ENCODE measurements around the gene TNFSF12. TPM values are rescaled to one million over a fixed set of nuclear protein-coding genes. Genes with fewer than 3 reads are reported as not detected.

The TNFSF12 gene
- polyA plus RNA-seq, 1 experiment = 49.5 TPM

DNA sequence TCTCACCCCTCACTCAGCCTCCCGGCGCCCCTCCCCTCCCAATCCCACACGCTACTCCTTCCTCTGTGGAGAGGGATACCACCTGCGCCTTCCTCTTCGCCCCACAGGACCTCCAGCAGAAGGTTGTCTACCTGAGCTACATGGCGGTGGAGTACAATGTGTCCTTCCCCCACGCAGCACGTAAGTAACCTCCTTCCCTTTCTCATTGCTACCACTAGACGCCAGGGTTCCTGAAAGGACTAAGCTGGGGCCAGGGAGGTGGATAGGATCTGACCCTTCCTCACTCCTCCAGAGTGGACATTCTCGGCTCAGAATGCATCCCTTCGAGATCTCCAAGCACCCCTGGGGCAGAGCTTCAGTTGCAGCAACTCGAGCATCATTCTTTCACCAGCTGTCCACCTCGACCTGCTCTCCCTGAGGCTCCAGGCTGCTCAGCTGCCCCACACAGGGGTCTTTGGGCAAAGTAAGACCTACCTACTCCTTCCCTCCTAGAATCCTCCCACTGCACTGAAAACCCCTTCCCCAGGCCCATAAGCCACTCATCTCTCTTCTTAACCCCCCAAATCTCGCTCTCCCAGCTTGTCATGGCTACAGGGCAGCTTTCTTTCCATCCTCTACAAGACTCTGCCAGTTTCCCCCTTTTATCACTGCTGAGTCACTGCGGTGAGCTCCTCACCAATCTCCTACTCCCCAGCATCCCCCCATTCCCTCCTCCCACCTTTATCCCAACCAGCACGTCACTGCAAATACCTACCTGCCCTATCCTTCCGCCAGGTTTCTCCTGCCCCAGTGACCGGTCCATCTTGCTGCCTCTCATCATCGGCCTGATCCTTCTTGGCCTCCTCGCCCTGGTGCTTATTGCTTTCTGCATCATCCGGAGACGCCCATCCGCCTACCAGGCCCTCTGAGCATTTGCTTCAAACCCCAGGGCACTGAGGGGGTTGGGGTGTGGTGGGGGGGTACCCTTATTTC lies 32.0 kb downstream of the TNFSF12 start:
- ChIA-PET POLR2A (no interaction called here), CTCF (interaction anchor here (0.7 to 2.7 kb wide), 4 partner anchors 9 to 518 kb away, joined by 3 to 22 read pairs (median 4); partner anchors contain the start of gene SOX15)
- H3K4me3 ChIP-seq (ENCODE audit: low read depth, low read length) = no peak overlapping the region

DNA sequence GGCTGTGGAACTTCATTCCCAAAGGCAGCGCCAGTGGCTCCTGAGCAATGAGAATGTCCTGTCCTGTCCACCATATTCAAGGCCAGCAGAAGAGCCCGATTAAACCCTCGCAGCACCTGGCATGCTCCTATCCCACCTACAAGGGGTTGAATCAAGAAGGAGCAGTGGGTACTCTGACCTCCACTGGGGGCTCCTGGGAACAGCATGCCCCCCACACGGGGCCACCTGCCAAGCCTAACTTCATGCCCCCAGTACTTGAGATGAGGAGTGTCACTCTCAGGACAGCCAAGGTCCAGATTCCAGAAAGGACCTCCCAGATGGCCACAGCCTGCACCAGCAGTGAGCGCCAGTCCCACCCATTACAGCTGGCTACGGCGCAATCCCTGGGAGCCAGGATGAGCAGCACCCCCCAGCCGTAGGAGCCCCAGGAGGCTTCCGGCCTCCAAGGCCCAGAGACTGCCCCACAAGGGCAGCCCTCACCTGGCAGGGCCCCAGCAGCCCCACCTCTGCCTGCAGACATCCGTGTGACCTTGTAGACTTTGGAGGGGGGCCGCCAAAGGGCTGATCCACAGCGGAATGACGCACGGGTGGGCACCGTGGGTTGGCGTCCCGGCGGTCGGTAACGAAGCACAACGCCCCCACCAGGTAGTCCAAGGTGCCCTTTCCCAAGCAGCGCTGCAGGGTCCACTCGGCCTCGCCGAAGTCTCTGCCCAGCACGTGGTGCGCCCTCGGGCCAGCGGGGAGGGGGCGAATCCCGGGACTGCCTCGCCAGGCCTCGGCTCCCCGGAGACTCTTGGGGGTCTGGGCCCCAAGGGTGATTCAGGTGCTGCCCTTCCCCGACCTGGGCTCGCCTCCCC lies 33.8 kb downstream of the TNFSF12 start:
- Histone ChIP-seq H3K36me3 (ENCODE audit: control insufficient read depth, insufficient read depth, low read length) (peaks cover 11% of the 10 kb centered on the region), H3K27me3 (ENCODE audit: control insufficient read depth, insufficient read depth, low read length) (no peaks in the 10 kb centered on the region), H3K4me3 (ENCODE audit: low read depth, low read length) (peak overlapping the region; percentile 71)
- ChIA-PET CTCF (interaction anchor here (1.7 kb wide), 1 partner anchor 8 kb away, joined by 8 read pairs; no protein-coding TSS in a partner anchor), POLR2A (interaction anchor here (1.1 kb wide), 1 partner anchor 9 kb away, joined by 16 read pairs; no protein-coding TSS in a partner anchor)
- no peak for DNase-seq (ENCODE audit: low read depth)
- TF ChIP-seq, protein P1, sequence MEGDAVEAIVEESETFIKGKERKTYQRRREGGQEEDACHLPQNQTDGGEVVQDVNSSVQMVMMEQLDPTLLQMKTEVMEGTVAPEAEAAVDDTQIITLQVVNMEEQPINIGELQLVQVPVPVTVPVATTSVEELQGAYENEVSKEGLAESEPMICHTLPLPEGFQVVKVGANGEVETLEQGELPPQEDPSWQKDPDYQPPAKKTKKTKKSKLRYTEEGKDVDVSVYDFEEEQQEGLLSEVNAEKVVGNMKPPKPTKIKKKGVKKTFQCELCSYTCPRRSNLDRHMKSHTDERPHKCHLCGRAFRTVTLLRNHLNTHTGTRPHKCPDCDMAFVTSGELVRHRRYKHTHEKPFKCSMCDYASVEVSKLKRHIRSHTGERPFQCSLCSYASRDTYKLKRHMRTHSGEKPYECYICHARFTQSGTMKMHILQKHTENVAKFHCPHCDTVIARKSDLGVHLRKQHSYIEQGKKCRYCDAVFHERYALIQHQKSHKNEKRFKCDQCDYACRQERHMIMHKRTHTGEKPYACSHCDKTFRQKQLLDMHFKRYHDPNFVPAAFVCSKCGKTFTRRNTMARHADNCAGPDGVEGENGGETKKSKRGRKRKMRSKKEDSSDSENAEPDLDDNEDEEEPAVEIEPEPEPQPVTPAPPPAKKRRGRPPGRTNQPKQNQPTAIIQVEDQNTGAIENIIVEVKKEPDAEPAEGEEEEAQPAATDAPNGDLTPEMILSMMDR (IDR thresholded peaks at IDR 0.05; ENCODE audit: insufficient read depth, low read depth, low read length) = no peak

More for the DNA sequence above, 32.0 kb downstream of the TNFSF12 start:
- Histone ChIP-seq H3K36me3 (ENCODE audit: control insufficient read depth, insufficient read depth, low read length) (peaks cover 20% of the 10 kb centered on the region), H3K27me3 (ENCODE audit: control insufficient read depth, insufficient read depth, low read length) (no peaks in the 10 kb centered on the region)
- DNase-seq (ENCODE audit: low read depth) = no peak
- TF ChIP-seq, protein P1 (IDR thresholded peaks at IDR 0.05; ENCODE audit: insufficient read depth, low read depth, low read length) = no peak

DNA sequence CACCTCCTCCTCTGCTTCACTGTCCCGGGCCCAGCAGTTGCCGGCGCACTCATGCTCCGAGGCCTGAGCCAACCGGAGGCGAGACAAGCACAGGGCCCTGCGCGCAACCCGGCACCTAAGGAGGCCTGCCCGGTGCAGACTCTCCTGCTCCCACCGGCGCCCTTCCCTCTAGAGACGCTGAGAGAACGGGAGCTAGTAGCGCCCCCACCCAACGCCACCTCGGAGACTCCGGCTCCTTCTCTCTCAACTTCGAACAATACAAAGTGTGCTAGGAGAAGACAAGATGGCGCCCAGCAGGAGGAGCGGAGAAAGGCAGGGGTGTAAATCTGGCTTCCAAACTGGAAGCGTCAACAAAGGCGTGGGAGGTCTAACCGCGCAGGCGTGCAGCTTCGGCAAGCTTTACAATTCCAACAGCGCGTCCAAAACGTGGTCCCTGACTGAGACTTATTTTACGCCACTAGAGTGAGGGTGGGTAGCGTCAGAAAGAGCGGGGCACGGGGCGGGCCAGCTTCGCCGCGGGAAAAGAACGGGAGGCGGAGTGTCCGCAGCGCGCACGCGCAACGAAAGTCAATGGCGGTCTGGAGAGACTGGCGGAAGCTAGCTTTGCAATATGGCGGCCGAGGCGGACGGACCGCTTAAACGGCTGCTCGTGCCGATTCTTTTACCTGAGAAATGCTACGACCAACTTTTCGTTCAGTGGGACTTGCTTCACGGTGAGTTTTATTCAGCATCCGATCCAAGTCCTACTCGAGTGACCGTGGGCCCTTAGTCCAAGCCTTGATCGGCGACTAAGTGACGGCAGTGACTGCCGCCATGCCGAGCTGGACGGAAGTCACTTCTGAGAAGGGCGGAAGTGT lies 34.6 kb downstream of the TNFSF12 start, which contains the start of gene MPDU1:
Gene MPDU1, plus strand, starts transcription at position 600 of the 857 bp plus-strand sequence. Its CDS starts 11 bp downstream, at position 611.
- Histone ChIP-seq H3K36me3 (ENCODE audit: control insufficient read depth, insufficient read depth, low read length) (peaks cover 6% of the 10 kb centered on the region), H3K27me3 (ENCODE audit: control insufficient read depth, insufficient read depth, low read length) (no peaks in the 10 kb centered on the region), H3K4me3 (ENCODE audit: low read depth, low read length) (peak within 1 kb of the TSS; percentile 71)
- CTCF ChIA-PET = interaction anchor here (0.7 to 1.7 kb wide), 6 partner anchors 9 to 104 kb away, joined by 3 to 8 read pairs (median 6); partner anchors contain the start of genes FXR2 and SENP3
- TF ChIP-seq, protein P1 (IDR thresholded peaks at IDR 0.05; ENCODE audit: insufficient read depth, low read depth, low read length) = no peak
- peak; percentile 87 for DNase-seq (ENCODE audit: low read depth)
- POLR2A ChIA-PET = interaction anchor here (0.5 to 1.1 kb wide), 4 partner anchors 10 to 407 kb away, joined by 3 to 16 read pairs (median 5); partner anchors contain the start of gene POLR2A

DNA sequence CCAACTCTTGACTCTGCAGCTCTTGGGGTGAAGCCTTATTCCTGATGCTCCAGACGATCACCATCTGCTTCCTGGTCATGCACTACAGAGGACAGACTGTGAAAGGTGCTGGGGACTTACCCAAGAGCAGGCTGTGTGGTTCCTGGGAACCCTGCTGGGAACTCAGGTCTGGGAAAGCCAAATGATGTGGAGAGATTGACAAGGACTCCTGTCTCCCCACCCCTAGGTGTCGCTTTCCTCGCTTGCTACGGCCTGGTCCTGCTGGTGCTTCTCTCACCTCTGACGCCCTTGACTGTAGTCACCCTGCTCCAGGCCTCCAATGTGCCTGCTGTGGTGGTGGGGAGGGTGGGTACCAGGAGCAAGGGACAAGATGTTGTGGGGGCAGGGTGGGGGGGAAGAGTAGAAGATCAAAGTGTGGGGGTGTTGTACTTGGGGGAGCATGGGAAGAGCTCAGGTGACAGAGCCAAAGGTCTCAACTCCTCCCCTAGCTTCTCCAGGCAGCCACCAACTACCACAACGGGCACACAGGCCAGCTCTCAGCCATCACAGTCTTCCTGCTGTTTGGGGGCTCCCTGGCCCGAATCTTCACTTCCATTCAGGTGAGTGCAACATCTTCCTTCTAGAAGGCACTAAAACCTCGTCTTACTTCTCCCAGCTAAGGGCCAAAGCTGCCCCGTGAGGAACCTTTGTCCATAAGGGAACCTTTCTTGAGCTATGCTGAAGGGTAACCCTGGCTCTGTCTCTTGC lies 38.0 kb downstream of the TNFSF12 start:
- Histone ChIP-seq H3K27me3 (ENCODE audit: control insufficient read depth, insufficient read depth, low read length) (no peaks in the 10 kb centered on the region), H3K4me3 (ENCODE audit: low read depth, low read length) (no peak overlapping the region), H3K36me3 (ENCODE audit: control insufficient read depth, insufficient read depth, low read length) (peaks cover 11% of the 10 kb centered on the region)
- no peak for DNase-seq (ENCODE audit: low read depth)
- TF ChIP-seq, protein P1 (IDR thresholded peaks at IDR 0.05; ENCODE audit: insufficient read depth, low read depth, low read length) = no peak
- POLR2A ChIA-PET = interaction anchor here (0.6 to 0.8 kb wide), 2 partner anchors 12 to 741 kb away, joined by 6 to 10 read pairs; no protein-coding TSS in a partner anchor
- CTCF ChIA-PET = interaction anchor here (0.6 to 4.3 kb wide), 8 partner anchors 12 to 541 kb away, joined by 3 to 29 read pairs (median 4); partner anchors contain the start of gene TP53
